H1 (cell line): ENCODE results near the gene DNAJC7. TPM values are rescaled to one million over a fixed set of nuclear protein-coding genes. Genes with fewer than 3 reads are reported as not detected.

ENCODE experiments used
- CHD1 ChIP-seq: IDR thresholded peaks from 2 replicates; pipeline ENCODE4 v1.6.1; 2012; ENCODE audit warnings: low read depth, low read length, improper control_type of control experiment
- TAF1 ChIP-seq: IDR thresholded peaks from 2 replicates; pipeline ENCODE4 v1.6.1; 2011; ENCODE audit warnings: mild to moderate bottlenecking, low read depth, low read length
- polyA plus RNA-seq, 7 experiments: library from polyadenylated mRNA; depleted of rRNA in 3 of 7; stranded (reverse) in 5 of 7; unstranded in 2 of 7; fragments of >200 nt in 5 of 7; fragments of 200-250 nt in 2 of 7; gene quantifications; 1 replicate in 5 of 7; 2 replicates in 1 of 7; 4 replicates in 1 of 7; pipeline versions ENCODE4 v1.2.1 to v1.2.3, GENCODE V29; 2011 to 2013; ENCODE audit warnings: missing spikeins in 2 of 7, mixed read lengths in 2 of 7
- total RNA-seq: library from RNA; stranded (reverse); fragmentation: NEBNext Ultra II Directional; extraction: Animal tissue kit (Norgen Biotek cat#: 25700); gene quantifications from 2 replicates; pipeline ENCODE4 v1.2.1, GENCODE V29; 2021

The DNAJC7 gene
- total and polyA plus RNA-seq, 2 of the 8 experiments (the other 6 are each of a cell fraction or from before 2014, with no cell fraction given), result 31.0 to 148 TPM

DNA sequence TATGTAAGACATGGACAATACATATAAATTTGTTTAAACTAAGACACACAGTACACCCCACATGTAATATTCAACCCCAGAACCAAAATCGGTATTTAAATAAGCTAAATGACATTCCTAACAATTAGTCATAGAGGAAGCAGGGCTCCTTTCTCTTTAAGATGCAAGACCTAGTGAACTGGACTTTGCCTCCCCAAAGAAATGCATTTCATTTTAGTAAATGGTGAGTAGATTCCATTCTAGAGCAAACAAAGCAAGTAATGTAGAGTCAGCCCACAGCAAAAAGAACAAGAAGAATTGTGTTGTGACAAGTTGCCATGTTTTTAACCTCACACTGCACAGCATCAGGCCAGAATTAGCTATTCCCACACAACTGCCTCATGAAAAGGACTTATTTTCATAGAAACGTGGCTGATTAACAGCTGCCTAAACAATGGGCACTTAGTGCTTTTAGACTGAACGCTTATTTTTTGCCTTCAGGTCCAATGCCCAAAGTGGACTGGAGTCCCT is 14.4 kb downstream of the DNAJC7 start (continued):
- TF ChIP-seq CHD1 (no peak), TAF1 (no peak)
- TF ChIP-seq, all 59 proteins: peak for 0
